HepG2 (cell line): ENCODE measurements around the gene GLTPD2. TPM values are rescaled to one million over a fixed set of nuclear protein-coding genes. Genes with fewer than 3 reads are reported as not detected.
A peak's percentile ranks its signal among the peaks of the same experiment; 100 is the strongest.

ENCODE experiments used
- BORCS8-MEF2B ChIP-seq: sonication (generic); formaldehyde crosslinking; IDR thresholded peaks from 2 replicates; pipeline ENCODE4 v1.8.0; 2022; ENCODE audit warnings: mild to moderate bottlenecking, missing genetic modification reagents
- HDAC2 ChIP-seq: sonication (generic); formaldehyde crosslinking; IDR thresholded peaks from 2 replicates; pipeline ENCODE4 v1.4.0; 2020; ENCODE audit warnings: missing genetic modification reagents
- HMGA1 ChIP-seq: sonication (generic); formaldehyde crosslinking; conservative IDR thresholded peaks from 2 replicates; pipeline ENCODE4 v1.4.0; 2020; ENCODE audit warnings: missing genetic modification reagents
- HNF1B ChIP-seq: sonication (generic); formaldehyde crosslinking; IDR thresholded peaks from 2 replicates; pipeline ENCODE4 v1.5.1; 2020; ENCODE audit warnings: mild to moderate bottlenecking, moderate library complexity, missing genetic modification reagents
- IKZF1 ChIP-seq: fragments of 450-650 bp; IDR thresholded peaks from 2 replicates; pipeline ENCODE4 v1.7.1; 2016
- IKZF4 ChIP-seq: sonication (generic); formaldehyde crosslinking; IDR thresholded peaks from 2 replicates; pipeline ENCODE4 v1.5.1; 2020; ENCODE audit warnings: borderline replicate concordance, mild to moderate bottlenecking, low read depth, missing genetic modification reagents; ENCODE audit errors: not compliant biosample characterization
- MATR3 ChIP-seq: sonication (generic); formaldehyde crosslinking; IDR thresholded peaks from 2 replicates; pipeline ENCODE4 v1.4.0; 2020; ENCODE audit warnings: missing genetic modification reagents
- MYPOP ChIP-seq: sonication (generic); formaldehyde crosslinking; IDR thresholded peaks from 2 replicates; pipeline ENCODE4 v1.8.1; 2023; ENCODE audit warnings: mild to moderate bottlenecking, moderate library complexity, missing genetic modification reagents
- NFE2L2 ChIP-seq: fragments of 150-350 bp; IDR thresholded peaks from 2 replicates; pipeline ENCODE4 v1.6.1; 2014; ENCODE audit warnings: low read length
- NR1H2 ChIP-seq: sonication (generic); formaldehyde crosslinking; IDR thresholded peaks from 2 replicates; pipeline ENCODE4 v1.8.1; 2022; ENCODE audit warnings: low read depth, missing genetic modification reagents, borderline replicate concordance
- SP5 ChIP-seq: IDR thresholded peaks from 2 replicates; pipeline ENCODE4 v1.6.1; 2016; ENCODE audit warnings: low read depth, borderline replicate concordance
- TSC22D2 ChIP-seq: sonication (generic); formaldehyde crosslinking; IDR thresholded peaks from 2 replicates; pipeline ENCODE4 v1.5.1; 2020; ENCODE audit warnings: missing genetic modification reagents, mild to moderate bottlenecking, borderline replicate concordance
- ZBTB38 ChIP-seq: sonication (generic); formaldehyde crosslinking; IDR thresholded peaks from 2 replicates; pipeline ENCODE4 v1.5.1; 2020; ENCODE audit warnings: mild to moderate bottlenecking, missing genetic modification reagents
- ZBTB44 ChIP-seq: sonication (generic); formaldehyde crosslinking; IDR thresholded peaks from 2 replicates; pipeline ENCODE4 v1.4.0; 2020; ENCODE audit warnings: missing genetic modification reagents
- ZKSCAN1 ChIP-seq: fragments of 150-350 bp; IDR thresholded peaks from 2 replicates; pipeline ENCODE4 v1.6.1; 2014; ENCODE audit warnings: low read length
- ZNF20 ChIP-seq: sonication (generic); formaldehyde crosslinking; IDR thresholded peaks from 2 replicates; pipeline ENCODE4 v1.4.0; 2020; ENCODE audit warnings: mild to moderate bottlenecking, moderate library complexity, missing genetic modification reagents
- ZNF354B ChIP-seq: sonication (generic); formaldehyde crosslinking; IDR thresholded peaks from 2 replicates; pipeline ENCODE4 v1.8.0; 2022; ENCODE audit warnings: mild to moderate bottlenecking, missing genetic modification reagents
- ZNF552 ChIP-seq: sonication (generic); formaldehyde crosslinking; IDR thresholded peaks from 2 replicates; pipeline ENCODE4 v1.9.0; 2022; ENCODE audit warnings: missing genetic modification reagents, mild to moderate bottlenecking, borderline replicate concordance
- ZNF704 ChIP-seq: sonication (generic); formaldehyde crosslinking; IDR thresholded peaks from 2 replicates; pipeline ENCODE4 v1.8.1; 2023; ENCODE audit warnings: mild to moderate bottlenecking, inconsistent platforms, moderate library complexity, missing genetic modification reagents, borderline replicate concordance
- ZNF720 ChIP-seq: sonication (generic); formaldehyde crosslinking; IDR thresholded peaks from 2 replicates; pipeline ENCODE4 v1.4.0; 2020; ENCODE audit warnings: missing genetic modification reagents
- ZNF747 ChIP-seq: sonication (generic); formaldehyde crosslinking; IDR thresholded peaks from 2 replicates; pipeline ENCODE4 v1.8.1; 2023; ENCODE audit warnings: missing genetic modification reagents, mild to moderate bottlenecking, borderline replicate concordance
- ZNF768 ChIP-seq: sonication (generic); formaldehyde crosslinking; IDR thresholded peaks from 2 replicates; pipeline ENCODE4 v1.4.0; 2020; ENCODE audit warnings: missing genetic modification reagents
- ZNF792 ChIP-seq: IDR thresholded peaks from 2 replicates; pipeline ENCODE4 v1.6.1; 2016
- polyA plus RNA-seq, 8 experiments: library from polyadenylated mRNA; depleted of rRNA in 3 of 8; stranded (reverse) in 7 of 8; unstranded in 1 of 8; fragments of >200 nt; fragmentation: Illumina TruSeq in 4 of 8; extraction: Trizol in 4 of 8; gene quantifications; 2 replicates each; pipeline versions ENCODE4 v1.2.1 to v1.2.3, GENCODE V29; 2011 to 2016; ENCODE audit warnings: low read depth in 4 of 8, missing spikeins in 1 of 8, mixed read lengths in 1 of 8; ENCODE audit not compliant: insufficient read depth in 1 of 8
- total RNA-seq, 5 experiments: library from RNA; depleted of rRNA; stranded (reverse); fragments of >200 nt; fragmentation: Illumina TruSeq; extraction: Trizol; gene quantifications; 2 replicates each; pipeline ENCODE4 v1.2.3, GENCODE V29; 2016; ENCODE audit warnings: low read depth in 1 of 5

Gene GLTPD2
- total and polyA plus RNA-seq, 2 of the 13 experiments (the other 11 are each of a cell fraction or from before 2014, with no cell fraction given): 7.5 to 12.9 TPM

- no peak for TF ChIP-seq ZNF704
- no peak for TF ChIP-seq MYPOP (CRISPR knock-in tag)
- TF ChIP-seq NFE2L2: no peak
- peak; percentile 31; the same call in 1 of the 2 replicates for TF ChIP-seq SP5 (CRISPR knock-in tag)
- peak; percentile 34; the same call in 1 of the 2 replicates for TF ChIP-seq ZNF768 (CRISPR knock-in tag)
- no peak for TF ChIP-seq HNF1B (CRISPR knock-in tag)
- TF ChIP-seq HDAC2 (CRISPR knock-in tag): no peak
- TF ChIP-seq MATR3: no peak
- TF ChIP-seq ZNF354B: no peak
- TF ChIP-seq ZNF720 (CRISPR knock-in tag): no peak
- no peak for TF ChIP-seq IKZF1
- TF ChIP-seq ZBTB38 (CRISPR knock-in tag): no peak
- no peak for TF ChIP-seq ZBTB44 (CRISPR knock-in tag)
- no peak for TF ChIP-seq TSC22D2 (CRISPR knock-in tag)
- TF ChIP-seq ZNF20: 0 out of 2 replicates have a peak, but pooled peaks have one; percentile 29
- TF ChIP-seq IKZF4: peak; percentile 58
- TF ChIP-seq ZNF792 (CRISPR knock-in tag): no peak; the same call in 1 of the 2 replicates
- no peak for TF ChIP-seq HMGA1 (CRISPR knock-in tag)
- TF ChIP-seq BORCS8-MEF2B (CRISPR knock-in tag): no peak
- no peak for TF ChIP-seq NR1H2 (CRISPR knock-in tag)
- no peak for TF ChIP-seq ZKSCAN1
- no peak for TF ChIP-seq ZNF747 (CRISPR knock-in tag)
- no peak; the same call in 1 of the 2 replicates for TF ChIP-seq ZNF552 (CRISPR knock-in tag)
Measured at GRCh38 chr17:4833178-4833940, 44.6 kb downstream of the GLTPD2 start, which contains the start of gene MINK1 (continued).
